NCI-H345 (cell line): ENCODE measurements around the gene ZNF689.
A peak's percentile ranks its signal among the peaks of the same experiment; 100 is the strongest.
"Not testable (repeated sequence)": the region's sequence is repeated elsewhere in the genome, so short reads cannot be mapped to it uniquely, and the experiment has no call there.

Experiments
- DNase-seq: peaks from one replicate; lab custom pipeline; 2025; lab: John Stamatoyannopoulos, UW

Gene ZNF689

GRCh38 chr16:30609926-30610839, at the start of gene ZNF689:
Gene ZNF689, minus strand, starts transcription at chr16:30610389. Its CDS starts 348 bp downstream, at chr16:30610041.
- peak; percentile 99 for DNase-seq

GRCh38 chr16:30658731-30659506, 48.7 kb upstream of the ZNF689 start:
- DNase-seq = peak; percentile 96

- DNase-seq = peak; percentile 100
Measured at GRCh38 chr16:30657866-30658730, 47.9 kb upstream of the ZNF689 start, which contains the start of gene FBRS. Gene FBRS, plus strand, starts transcription at chr16:30658431. Its CDS starts 1,088 bp downstream, at chr16:30659519.

GRCh38 chr16:30656974-30657865, 47.0 kb upstream of the ZNF689 start:
- no peak for DNase-seq

GRCh38 chr16:30656388-30656787, 46.2 kb upstream of the ZNF689 start:
- DNase-seq = no peak

GRCh38 chr16:30655815-30656347, 45.7 kb upstream of the ZNF689 start:
- DNase-seq = no peak

- no peak for DNase-seq
Measured at GRCh38 chr16:30654856-30655255, 44.7 kb upstream of the ZNF689 start.

GRCh38 chr16:30652718-30653117, 42.5 kb upstream of the ZNF689 start:
- DNase-seq = no peak

- no peak for DNase-seq
Measured at GRCh38 chr16:30652005-30652296, 41.8 kb upstream of the ZNF689 start.

GRCh38 chr16:30651124-30652004, 41.2 kb upstream of the ZNF689 start:
- peak; percentile 70 for DNase-seq

GRCh38 chr16:30650369-30651123, 40.4 kb upstream of the ZNF689 start, which contains the start of gene PRR14:
Gene PRR14, plus strand, starts transcription at chr16:30650960. Its CDS starts 686 bp downstream, at chr16:30651646.
- DNase-seq = peak; percentile 100

- no peak for DNase-seq
Measured at GRCh38 chr16:30649725-30650368, 39.7 kb upstream of the ZNF689 start.

GRCh38 chr16:30647274-30647571, 37.0 kb upstream of the ZNF689 start:
- DNase-seq = no peak

- no peak for DNase-seq
Measured at GRCh38 chr16:30645727-30646126, 35.5 kb upstream of the ZNF689 start.

GRCh38 chr16:30644334-30644830, 34.2 kb upstream of the ZNF689 start:
- DNase-seq = no peak

- DNase-seq = no peak
Measured at GRCh38 chr16:30641378-30641982, 31.3 kb upstream of the ZNF689 start.

GRCh38 chr16:30637944-30638343, 27.8 kb upstream of the ZNF689 start:
- peak; percentile 31 for DNase-seq

- not testable (repeated sequence) for DNase-seq
Measured at GRCh38 chr16:30637139-30637538, 26.9 kb upstream of the ZNF689 start.
